Stimulated activated CD4-positive, alpha-beta T cell treated with anti-CD3 and anti-CD28 coated beads, Interleukin-4, amount 100 ng/mL, for 24 hours (primary cell): ENCODE data around the gene COL4A1.

Experiments
- DNase-seq: peaks from one replicate; pipeline ENCODE4 v3.0.0-alpha.2; 2020

The COL4A1 gene

DNA sequence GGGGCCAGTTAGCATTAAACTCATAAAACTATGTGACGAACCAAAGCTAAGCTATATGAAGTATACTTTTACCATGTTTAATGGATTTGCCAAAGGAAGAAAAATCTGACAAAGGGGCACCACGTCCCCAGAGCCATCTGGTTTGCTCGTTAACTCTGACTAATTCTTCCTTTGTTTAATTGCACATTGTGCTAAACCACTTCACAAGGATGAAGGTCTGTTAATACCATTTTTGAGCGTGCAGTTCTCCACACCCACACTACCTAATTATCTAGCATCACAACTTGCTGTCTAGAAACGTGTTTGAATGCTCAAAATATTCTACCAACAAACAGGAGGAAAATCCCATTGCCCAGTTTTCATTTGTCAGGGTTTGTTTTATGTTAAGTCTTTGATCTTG is 74.8 kb downstream of the COL4A1 start:
- no peak for DNase-seq

DNA sequence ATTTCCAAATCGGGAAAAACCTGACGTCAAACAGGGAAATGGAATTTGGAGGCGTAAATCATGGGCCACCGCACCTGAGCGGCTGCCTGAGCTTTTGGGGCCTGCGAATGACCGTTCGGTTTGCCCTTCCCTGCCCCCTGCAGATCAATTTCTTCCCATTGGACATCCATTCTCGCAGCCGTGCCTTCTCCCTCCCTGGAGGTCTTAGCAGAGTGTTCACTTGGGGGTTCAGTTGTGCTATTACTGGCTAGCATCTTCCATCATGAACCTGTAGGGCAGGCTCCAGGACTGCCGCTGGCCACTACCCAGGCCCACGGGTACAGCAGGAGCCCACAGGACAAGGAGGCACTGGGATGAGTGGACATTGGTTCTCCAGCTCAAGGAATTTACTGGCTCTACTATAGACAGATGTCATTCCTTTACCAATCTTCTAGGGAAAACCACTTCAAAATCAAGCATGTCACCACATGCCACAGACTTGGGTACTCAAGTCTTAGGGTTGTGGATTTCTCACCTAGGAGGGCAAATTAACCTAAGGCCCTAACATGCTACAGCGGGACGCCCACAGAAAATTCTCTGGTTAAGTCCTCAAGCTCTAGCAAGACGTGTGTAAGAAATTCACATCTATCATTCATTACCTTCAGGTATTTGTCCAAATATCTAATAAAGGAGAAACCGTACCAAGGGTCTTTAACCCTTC is 75.5 kb downstream of the COL4A1 start:
- no peak for DNase-seq

GRCh38 chr13:110230661-110231347 is 76.2 kb downstream of the COL4A1 start:
- DNase-seq = no peak

GRCh38 chr13:110229905-110230563 is 76.9 kb downstream of the COL4A1 start:
- DNase-seq = no peak

DNA sequence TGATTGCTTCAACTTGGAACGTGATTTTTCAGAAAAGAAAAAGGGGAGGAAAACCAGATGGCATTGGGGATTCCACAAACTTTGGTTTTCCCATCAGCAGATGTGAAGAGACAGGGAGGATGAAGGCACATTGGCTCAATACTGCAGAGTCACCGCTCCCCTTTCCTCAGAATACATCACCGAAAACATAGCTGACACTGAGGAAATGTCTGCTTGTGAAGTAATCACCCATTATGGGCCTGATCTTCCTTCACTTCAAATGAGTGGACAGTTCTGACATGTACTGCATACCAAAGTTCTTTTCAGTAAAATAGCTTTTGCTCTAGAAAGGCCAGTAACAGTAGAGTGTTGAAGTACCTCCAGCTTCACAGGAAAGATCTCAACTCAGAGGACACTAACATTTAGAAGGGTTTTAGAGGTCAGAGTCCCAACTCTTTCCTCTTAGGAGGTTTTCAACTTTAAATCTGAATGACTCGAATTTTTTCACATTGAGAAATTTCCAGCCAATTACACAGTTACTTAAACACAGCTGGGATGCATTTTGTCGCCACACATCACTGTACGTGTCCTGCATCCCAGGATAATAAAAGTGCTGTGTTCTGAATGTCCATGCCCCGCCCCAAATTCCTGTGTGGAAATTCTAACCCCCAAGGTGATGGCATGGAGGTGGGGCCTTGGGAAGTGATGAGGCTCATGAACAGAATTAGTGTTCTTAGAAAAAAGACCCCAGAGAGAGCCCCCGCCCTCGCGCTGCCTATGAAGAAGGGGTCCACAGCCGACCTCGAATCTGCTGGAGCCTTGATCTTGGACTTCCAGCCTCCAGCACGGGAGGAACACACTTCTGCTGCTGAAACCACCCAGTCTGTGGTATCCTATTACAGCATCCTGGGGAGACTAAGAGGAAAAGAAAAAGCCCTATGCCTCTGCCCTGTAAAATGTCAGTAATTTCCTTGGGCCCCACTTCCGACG is 77.7 kb downstream of the COL4A1 start:
- DNase-seq = no peak

- no peak for DNase-seq
Measured at GRCh38 chr13:110227864-110228643, 78.9 kb downstream of the COL4A1 start.

- DNase-seq = no peak
Measured at GRCh38 chr13:110227416-110227815, 79.5 kb downstream of the COL4A1 start.

GRCh38 chr13:110225609-110226574 is 81.1 kb downstream of the COL4A1 start:
- DNase-seq = no peak

- no peak for DNase-seq
Measured at GRCh38 chr13:110225003-110225402, 82.0 kb downstream of the COL4A1 start.

GRCh38 chr13:110224519-110224918 is 82.4 kb downstream of the COL4A1 start:
- DNase-seq = no peak

DNA sequence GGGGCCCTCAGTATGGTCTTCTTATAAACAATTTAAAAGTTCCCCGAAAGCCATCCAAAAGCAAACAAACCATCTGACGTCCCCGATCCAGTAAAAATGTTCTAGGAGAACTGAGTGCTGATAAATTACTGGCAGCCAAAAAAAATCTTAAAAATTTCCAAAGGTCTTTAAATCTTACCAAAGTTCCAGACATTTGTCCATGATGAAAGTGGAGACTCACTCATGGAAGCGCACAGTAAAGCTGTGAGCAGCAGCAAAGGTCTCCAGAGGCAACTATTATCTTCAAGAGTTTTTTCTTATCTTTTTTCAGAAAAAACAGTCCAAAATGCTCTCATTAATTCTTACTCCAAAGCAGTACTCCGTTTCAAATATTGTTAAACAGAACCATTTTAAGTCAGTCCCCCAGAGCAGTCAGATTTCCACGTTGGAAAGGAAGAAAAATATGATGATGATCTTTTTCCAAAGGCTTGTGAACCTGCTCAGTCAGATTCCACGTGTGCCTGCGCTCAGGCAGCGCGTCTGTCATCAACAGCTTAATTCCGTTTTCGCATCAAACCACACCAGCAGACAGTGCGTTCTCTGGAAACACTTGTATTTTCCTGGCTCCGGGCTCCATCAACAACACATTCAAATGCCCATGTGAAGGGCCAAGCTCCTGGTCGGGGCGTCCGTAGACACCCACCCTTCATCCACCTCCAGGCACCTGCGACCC is 85.4 kb downstream of the COL4A1 start:
- no peak for DNase-seq

GRCh38 chr13:110220471-110220870 is 86.5 kb downstream of the COL4A1 start:
- DNase-seq = no peak

DNA sequence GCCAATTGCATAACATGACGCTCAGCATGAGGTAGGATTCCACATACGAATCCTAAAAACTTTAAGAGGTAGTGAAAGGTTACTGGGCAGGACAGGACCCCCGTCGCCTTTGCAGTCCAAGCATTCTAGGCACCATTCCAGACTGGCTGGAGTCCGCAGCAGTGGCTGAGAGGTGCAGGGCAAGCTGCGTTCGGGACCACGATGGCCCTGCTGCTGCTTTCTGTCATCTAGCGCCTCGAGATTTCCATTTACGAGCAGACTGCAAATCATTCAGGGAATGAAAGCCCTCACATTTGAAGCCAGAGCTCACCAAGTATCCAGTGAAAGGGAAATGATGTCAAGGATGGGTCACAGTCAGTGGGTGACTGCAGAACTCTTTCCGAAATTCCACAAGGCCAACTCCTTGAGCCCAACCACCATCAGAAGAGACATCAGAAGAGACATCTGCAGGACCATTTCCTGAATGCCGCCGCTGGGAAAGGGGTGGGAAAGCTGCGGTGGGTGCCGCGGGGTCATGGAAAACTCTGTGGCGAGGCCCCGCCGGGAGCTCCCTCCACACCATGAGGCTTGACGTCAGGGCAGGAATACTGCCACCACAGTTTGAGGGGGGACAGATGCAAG is 88.3 kb downstream of the COL4A1 start:
- DNase-seq = no peak

DNA sequence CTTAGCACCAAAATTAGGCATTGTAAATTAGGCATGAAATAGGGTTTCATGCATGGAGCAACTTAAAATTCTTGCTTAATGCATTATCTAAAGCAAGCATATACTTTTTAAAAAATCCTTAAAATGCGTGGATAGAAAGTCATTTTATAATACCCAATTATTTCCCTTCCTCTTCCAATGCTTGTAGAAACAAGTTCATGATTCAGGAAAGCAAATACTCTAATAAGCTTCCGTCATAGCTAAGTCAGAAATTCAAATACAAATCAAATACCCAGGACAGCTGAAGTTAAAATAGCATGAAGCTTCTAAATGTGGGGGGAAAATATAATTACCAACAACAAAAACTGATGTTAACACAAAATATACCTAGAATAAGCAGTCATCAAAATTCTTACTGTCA is 89.1 kb downstream of the COL4A1 start:
- DNase-seq = no peak

GRCh38 chr13:110217085-110217484 is 89.9 kb downstream of the COL4A1 start:
- DNase-seq = no peak

DNA sequence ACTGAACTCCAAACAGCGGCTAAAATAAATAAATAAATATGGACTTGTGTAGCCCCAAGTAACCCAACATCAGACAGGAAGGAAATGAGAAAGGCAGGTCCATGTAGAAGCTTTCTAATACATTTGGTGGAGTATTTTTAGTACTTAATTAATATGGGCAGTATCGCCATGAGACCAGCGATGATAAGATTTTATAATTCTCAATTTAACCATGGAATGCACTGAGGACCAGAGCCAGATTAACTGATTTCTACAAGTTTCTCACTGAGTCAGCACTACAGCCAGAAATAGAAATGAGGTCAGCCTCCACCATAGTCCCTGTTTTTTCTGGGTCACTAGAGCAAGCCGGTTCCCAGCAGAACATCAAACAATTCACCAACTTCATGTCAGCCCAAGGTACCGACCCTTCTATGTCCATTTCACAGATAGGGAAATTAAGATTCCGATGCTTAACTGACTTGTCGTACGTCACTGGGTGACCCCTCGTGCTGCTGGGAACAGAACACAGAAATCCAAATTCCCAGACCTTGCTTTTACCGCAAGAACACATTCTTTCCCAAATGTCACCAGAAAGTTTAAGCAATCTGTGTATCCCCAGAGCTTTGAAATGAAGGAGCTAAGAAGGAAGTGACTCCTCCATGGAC is 90.4 kb downstream of the COL4A1 start:
- DNase-seq = no peak

- DNase-seq = no peak
Measured at GRCh38 chr13:110216006-110216397, 91.0 kb downstream of the COL4A1 start.

DNA sequence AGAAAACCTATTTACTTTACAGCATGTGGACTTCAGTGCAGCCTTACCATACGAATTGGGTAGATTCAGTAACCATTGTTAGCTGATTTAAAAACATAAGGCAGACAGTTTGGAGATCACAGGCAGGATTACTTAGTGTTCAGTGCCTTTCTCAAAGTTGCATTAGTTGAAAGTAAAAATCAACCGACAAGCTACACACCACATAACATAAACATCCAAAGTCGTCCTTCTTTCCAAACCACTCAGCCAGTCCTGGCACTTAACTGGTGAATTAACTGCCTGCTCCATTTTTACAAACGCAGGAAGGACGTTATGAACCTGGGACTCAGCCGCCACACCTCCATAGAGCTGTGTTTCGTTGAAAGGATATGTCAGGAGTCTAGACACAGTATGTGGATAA is 91.4 kb downstream of the COL4A1 start:
- no peak for DNase-seq

- no peak for DNase-seq
Measured at GRCh38 chr13:110214637-110215036, 92.3 kb downstream of the COL4A1 start.
